Inflammatory macrophage treated with lipopolysaccharide for 1 hour (primary cell): ENCODE measurements around the gene GTF2H4.

Experiments
- DNase-seq, 2 donors: peaks; one replicate each; pipeline ENCODE4 v3.0.0-alpha.2; 2020 to 2022

GTF2H4 gene

DNA sequence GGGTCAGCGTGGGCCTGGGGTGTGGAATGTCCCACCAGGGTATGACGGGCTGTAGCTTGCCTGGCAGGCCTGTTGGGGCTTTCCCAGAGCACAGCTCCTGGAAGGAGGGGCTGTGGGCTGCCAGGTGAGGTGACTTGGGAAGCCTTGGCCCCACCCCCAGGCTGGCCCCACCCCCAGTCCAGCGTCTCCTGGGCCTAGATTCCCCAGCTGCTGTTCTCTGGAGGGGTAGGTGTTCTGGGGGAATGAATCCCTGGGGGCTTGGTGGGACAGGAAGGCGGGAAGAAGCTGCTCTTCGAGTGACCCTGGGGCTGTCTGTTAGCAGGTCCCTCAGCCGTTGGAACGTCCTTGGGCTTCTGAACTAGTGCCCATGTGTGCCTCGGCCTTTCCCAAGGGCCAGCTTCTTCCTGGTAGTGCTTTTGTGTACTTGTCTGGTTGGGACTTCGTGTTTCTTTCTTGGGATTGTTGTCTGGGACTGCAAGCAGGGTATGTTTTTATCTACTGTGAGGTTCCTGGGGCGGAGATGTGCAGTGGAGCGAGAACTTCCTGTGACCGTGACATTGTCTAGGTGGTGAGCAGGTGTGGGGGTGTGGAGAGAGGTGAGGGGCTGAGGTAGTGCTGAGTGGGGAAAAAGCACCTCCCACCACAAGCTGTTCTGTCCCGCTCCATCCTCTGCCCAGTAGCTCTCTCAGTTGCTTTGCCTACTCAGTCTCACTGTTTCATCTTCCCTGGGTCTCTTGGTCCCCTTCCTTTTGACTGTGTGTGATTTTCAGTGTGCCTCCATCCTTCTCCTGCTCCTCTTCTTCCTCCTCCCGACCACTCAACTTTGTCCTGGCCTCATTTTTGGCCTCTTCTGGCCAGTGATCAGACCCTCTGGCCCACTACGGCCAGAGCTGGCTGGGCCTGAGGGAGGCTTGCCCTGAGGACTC lies 25.0 kb upstream of the GTF2H4 start:
- DNase-seq: no peak

DNA sequence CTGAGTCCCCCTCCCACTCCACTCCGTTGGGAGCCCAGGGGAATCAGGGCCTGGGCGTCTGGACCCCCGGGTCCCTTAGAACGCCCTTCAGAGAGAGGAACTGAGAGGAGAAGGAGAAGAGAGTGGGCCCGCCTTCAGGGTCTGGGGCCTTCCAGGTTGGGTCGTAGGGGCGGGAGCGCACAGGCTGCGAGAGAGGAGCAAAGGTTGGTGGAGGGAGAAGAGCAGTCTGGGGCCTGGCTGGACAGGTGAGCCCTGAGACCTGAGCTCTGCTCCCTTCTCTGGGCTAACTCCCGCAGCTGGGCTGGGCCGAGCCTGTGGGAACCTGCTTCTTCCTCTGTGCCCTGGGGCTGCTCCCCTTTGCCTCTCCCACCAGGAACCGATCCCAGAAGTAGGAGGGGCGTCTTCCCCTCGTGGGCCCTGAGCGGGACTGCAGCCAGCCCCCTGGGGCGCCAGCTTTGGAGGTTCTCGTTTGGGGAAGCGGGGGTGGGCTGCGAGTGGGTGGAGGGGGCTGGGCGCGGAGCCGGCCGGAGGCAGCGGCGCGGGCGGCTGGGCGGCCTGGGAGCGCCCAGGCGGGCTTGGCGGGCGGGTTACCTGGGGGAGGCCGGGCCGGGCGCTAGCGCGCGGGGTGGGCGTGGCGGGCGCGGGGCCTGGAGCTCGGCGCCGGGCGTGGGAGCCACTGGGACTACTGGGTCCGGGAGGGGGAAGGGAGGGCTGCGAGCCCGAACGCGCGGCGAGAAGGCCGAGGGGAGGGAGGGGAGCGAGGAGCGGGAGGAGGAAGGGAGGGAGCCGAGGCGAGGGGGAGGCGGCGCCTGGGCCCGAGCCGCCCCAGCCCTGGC lies 24.1 kb upstream of the GTF2H4 start, which contains the start of gene DDR1:
Gene DDR1, plus strand, starts transcription at position 835 of the 836 bp plus-strand sequence. CDS start 4,211 bp downstream, outside the sequence.
- DNase-seq: peak in 1 of 2 donors; percentile 12

DNA sequence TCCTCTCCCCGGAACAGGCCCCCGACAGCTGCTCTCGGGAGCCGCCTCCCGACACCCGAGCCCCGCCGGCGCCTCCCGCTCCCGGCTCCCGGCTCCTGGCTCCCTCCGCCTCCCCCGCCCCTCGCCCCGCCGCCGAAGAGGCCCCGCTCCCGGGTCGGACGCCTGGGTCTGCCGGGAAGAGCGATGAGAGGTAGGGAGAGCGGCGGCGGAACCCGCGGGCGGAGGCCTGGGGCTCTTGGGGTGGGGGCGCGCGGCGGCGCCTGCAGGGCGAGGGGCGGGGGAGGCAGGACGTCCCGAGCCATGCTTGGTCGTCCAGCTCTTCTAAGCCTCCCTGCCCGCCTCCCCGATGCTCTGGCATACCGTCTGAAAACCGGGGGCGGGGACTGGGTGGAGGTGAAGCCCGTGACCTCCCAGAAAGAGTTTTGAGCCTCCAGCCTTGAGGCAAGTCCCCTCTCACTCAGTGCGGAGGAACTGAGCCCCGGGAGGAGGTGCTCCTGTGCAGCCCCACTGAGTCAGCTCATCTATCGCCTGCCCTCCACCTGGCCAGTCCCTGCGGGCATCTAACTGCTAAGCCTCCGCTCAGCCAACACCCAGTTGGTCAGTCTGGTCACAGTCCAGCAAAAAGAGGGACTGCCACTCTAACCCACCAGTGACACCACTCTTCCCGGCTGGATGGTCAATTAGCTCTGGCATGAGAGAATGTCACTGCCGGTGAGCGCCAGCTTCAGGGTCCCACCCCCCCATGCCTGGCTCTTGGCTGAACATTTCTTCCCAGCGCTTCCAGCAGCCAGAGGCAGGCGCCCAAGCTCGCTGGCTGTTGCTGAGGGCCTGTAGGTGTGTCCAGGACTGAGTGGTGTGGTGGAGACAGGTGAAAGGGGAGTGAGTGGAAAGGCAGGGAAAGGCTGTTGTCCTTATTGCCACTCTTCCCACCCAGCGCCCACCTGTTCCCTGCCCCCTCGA lies 23.2 kb upstream of the GTF2H4 start:
- DNase-seq: peak; percentile 13 to 25

DNA sequence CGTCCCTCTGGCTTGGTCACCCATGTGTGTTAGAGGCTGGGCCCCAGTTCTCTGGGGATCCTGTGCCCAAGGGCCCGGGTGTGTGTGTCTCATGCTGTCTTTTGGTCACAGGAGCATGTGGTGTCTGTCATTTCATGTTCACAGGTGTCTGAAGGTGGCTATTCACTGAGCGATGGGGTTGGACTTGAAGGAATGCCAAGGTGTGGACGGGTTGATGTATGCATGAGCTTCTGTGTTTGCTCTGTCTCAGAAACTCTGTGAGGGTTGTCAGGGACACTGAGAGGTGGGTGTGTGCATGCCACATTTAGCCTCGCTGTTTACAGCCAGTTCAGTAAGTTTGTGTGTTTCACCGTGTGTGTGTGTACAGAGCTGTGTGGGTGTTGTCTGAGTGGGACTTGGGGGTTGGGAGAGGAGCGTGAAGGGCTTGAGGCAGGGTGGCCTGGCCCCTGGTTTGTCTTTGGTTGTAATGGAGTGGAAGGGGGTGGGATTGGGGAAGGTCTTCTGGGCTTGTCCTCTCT lies 22.5 kb upstream of the GTF2H4 start:
- no peak for DNase-seq

DNA sequence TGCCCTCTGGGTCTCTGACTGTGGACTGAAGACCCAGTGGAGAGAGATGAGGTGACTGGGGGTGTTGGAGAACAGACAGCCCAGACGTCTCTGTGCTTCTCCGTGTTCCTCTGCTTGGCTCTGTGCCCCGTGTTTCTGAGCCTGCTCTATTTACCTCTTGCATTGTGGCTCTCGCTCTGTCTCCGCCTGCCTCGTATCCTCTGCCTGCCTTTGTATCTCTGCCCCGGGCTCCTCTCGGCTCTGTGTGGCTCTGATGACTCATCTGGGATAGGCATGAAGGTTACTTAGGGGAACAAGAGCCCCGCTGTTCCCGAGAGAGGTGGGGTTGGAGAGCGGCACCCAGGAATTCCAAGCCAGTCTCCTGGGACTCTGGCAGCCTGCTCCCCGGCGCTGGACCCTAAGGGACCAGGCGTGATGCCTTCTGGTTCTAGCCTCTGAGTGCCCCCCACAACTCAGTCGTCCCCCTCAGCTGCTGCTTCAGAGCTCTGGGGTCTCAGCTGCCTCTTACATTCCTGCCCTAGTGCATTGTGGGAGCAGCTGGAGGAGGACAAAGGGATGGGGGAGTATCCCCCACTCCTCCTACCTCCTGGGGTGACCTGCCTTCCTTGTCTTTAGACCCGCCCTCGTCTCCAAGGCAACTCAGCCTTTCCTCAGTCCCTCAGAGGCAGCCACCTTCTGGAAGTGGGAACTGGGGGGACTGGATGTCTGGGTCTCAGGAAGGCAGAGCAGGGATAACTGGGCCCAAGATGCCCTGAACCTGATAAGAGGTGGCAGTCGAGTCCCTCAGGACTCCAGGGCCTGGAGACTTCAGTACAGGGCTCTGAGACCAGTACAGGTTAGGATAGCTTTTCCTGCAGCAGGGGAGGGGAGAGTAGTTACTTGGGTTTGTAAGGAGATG lies 21.8 kb upstream of the GTF2H4 start:
- no peak for DNase-seq

DNA sequence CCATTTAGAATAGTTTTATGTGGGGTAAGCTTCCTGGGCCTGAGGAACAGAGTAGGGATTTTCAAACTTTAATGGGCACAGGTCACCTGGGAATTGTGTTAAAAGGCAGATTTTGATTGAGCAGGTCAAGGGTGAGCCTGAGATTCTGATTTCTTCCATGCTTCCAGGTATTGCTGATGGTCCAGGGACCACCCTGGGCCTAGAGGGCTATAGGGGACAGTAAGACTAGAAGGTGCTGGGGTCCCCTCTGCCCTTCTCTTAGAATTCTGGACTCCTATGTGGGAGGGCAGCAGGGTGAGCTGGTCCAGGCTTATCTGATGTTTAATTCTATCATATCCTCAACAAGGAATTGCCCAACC lies 21.1 kb upstream of the GTF2H4 start:
- DNase-seq: no peak

DNA sequence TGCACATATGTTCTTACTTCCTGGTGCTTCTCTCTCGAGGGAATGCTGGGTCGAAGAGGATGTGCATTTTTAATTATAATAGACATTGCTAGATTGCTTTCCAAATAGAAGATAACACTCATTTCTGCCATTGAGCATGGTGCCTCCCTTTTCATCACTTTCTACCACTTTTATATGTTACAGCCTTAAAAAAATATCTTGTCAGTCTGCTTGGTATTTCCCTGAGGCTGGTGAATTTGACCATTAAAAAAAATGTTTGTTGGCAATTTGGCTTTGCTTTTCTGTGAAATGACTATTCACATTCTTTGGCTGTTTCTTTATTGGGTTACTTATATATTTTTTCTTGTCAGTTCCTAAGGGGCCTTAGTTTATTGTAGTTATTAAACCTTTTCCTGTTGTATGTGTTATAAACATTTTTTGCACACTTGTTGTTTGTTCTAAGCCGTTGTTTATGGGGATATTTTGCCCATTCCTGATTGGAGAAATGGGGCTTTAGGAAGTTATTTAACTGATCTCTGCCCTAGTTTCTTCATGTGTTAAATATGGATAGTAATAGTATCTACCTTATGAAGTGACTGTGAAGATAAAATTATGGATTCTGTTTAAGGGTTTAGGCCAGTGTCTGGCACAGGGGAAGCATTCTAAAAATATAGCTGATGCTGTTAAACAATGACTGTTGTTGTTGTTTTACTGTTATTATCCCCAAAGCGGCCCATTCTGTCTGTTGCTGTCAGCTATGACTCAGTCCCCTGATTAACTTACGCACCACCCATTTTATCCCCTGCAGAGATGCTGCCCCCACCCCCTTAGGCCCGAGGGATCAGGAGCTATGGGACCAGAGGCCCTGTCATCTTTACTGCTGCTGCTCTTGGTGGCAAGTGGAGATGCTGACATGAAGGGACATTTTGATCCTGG lies 19.8 kb upstream of the GTF2H4 start:
- DNase-seq: no peak

DNA sequence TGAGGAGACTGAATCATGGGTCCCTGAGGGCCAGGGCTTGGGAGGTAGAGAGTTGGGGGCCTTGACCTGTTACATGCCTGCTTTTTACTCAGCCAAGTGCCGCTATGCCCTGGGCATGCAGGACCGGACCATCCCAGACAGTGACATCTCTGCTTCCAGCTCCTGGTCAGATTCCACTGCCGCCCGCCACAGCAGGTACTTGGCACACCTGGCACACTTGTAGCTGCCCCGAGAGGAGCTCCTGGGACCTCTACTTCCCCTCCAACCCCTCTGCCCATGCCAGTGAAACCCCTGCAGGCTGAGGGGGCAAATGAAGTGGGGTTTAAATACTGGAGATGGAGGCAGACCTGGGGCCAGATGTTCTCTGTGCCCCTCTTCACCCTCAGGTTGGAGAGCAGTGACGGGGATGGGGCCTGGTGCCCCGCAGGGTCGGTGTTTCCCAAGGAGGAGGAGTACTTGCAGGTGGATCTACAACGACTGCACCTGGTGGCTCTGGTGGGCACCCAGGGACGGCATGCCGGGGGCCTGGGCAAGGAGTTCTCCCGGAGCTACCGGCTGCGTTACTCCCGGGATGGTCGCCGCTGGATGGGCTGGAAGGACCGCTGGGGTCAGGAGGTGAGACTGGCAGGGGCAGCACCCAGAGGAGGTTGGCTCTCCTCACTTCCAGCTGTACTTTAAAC lies 19.1 kb upstream of the GTF2H4 start:
- no peak for DNase-seq

DNA sequence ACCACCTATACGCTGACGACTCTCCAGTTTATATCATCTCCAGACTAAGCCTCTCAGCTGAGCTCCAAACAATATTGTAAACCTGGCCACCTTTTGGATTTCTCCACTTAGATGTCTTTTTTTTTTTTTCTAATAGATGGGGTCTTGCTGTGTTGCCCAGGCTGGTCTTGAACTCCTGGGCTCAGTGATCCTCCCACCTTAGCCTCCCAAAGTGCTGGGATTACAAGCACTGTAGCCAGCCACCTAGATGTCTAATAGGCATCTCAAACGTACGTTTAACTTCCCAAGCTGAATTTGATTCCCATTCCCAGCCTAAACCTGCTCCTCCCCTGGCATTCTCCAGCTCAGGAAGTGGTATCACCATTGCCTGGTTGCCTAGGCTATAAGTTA lies 18.5 kb upstream of the GTF2H4 start:
- no peak for DNase-seq

DNA sequence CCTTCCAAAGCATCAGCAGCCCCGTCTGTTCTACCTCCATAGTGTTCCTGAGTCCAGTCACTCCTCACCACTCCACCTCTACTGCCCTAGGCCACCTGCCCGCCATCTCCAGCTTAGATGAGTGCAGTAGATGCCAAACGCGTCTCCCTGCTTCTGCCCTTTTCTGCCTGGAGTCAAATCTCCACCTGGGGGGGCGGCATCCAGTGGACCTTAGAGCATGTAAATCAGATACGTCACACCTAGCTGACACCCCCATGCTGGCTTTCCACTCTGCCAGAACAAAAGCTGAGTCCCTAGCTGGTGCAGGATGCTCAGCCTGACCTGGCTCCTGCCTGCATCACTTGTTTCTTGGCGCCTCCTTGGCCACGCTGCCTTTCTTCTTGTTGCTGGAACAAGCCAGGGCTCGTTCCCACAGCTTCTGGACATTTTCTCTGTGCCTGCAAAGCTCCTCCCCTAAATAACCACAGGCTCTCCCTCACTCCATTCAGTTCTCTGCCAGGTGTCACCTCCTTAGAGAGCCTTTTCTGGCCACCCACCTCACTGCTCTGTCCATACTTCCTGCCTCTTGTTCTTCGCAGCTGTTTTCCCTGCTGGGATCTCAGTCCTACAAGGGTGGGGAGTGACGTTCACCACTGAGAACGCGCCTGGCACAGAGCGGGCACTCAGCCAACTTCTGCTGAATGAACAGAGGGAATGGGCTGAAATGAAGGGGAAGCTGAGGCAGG lies 17.9 kb upstream of the GTF2H4 start:
- DNase-seq: no peak

DNA sequence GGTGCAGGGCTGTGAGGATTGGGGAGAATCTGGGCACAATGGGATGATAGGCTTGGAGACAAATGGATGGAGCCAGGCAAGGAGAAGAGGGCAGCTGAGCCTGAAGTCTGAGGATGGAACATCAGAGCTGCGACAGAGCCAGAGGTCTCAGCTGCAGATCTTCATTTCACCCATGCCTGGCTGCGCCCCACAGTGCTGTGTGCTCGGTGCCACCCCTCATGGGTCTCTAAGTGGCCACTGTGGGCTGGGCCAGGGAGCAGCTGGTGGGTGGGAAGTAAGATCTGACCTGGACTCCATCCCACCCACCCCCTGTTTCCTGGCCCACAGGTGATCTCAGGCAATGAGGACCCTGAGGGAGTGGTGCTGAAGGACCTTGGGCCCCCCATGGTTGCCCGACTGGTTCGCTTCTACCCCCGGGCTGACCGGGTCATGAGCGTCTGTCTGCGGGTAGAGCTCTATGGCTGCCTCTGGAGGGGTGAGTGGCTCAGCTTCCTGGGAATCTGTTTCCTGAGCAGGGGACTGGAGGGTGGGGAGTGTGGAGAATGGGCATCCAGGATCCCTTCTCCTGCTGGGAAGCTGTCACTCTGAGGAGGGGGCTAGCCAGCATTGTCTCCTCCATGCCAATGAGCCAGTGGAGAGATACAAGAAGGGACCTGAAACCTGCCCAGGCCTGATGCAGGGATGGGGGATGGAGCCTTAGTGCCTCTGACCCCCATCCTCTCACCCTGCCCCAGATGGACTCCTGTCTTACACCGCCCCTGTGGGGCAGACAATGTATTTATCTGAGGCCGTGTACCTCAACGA lies 17.2 kb upstream of the GTF2H4 start:
- DNase-seq: no peak

DNA sequence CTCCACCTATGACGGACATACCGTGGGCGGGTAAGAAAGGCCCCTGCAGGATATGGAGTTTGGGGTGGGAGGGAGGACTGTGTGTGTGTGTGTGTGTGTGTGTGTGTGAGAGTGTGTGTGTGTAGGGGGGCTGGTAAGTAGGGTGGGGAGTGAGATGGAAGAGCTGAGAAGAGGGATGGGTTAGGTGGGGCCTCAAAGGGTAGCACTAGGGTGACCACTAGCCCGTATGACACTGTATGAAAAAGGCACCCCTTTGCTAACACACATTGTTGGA lies 16.6 kb upstream of the GTF2H4 start:
- DNase-seq: no peak

DNA sequence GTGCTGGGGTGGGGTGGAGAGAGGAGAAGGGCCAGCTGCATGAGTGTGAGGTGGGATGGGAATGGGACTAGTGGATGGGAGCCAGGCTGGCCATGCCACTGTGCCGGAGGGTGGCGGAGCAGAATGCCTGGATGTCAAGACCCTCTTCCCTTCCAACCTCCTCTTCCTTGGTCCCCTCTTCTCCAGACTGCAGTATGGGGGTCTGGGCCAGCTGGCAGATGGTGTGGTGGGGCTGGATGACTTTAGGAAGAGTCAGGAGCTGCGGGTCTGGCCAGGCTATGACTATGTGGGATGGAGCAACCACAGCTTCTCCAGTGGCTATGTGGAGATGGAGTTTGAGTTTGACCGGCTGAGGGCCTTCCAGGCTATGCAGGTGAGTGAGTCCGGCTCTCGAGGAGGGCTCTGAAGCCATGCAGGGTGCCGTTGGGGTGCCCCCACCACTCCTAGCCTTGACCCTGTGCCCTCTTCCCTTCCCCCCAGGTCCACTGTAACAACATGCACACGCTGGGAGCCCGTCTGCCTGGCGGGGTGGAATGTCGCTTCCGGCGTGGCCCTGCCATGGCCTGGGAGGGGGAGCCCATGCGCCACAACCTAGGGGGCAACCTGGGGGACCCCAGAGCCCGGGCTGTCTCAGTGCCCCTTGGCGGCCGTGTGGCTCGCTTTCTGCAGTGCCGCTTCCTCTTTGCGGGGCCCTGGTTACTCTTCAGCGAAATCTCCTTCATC lies 16.0 kb upstream of the GTF2H4 start:
- no peak for DNase-seq

DNA sequence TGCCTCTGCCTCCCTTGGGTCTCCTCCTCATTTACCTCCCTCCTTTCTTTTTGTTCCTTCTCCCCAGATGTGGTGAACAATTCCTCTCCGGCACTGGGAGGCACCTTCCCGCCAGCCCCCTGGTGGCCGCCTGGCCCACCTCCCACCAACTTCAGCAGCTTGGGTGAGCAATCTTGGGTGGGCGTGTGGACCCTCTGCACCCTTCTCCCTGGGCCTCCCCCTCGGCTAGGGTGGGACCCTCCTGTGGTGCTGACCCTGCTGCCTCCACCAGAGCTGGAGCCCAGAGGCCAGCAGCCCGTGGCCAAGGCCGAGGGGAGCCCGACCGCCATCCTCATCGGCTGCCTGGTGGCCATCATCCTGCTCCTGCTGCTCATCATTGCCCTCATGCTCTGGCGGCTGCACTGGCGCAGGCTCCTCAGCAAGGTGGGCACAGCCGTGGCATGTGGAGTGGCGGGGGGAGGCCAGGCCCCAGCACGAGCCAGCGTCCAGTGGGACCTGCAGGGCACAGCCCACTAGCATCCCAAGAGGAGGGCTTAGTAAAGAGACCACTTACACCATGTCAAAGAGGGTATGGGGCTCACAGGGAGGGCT lies 14.9 kb upstream of the GTF2H4 start:
- no peak for DNase-seq

DNA sequence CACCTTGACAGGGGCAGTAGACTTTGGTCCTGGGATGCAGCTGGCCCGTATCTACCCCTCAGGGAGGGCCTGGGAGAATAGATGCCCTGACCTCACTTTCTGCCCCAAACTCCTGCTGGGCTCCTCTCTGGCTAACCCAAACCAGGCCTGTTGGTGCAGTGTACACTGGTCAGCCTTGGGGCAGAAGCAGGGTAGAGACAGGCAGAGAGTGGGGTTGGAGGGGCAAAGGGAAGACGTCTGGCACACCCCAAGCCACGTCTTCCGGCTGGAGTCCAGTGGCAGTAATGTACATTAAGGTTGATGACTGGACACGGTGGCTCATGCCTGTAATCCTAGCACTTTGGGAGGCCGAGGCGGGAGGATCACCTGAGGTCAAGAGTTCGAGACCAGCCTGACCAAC lies 14.3 kb upstream of the GTF2H4 start:
- DNase-seq: no peak

DNA sequence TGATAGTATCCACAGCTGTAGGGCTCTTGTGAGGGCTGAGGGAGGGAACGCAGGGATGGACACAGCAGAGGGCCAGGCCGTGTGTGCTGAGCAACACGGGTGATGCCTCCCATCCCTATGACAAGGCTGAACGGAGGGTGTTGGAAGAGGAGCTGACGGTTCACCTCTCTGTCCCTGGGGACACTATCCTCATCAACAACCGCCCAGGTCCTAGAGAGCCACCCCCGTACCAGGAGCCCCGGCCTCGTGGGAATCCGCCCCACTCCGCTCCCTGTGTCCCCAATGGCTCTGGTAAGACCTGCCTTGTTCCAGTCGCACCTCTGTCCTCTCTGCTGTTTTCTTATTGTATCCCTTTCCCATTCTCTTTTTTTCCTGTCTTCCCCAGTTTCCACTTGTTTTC lies 13.6 kb upstream of the GTF2H4 start:
- DNase-seq: no peak

DNA sequence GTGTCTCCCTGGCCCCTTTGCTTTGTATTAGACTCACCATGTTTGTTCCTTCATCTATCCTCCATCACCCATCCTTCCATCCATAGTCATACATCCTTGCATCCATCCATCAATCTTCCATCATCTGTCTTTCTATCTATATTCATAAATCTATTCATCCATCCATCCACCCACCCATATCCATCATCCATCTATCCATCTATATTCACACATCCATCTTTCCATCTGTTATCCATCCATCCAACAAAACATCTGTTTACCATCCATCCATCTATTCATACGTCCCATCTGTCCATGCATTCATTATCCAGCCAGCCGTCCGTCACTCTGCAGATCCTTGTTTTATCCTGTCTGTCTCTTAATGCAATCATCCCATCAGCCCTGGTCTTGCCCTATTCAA lies 13.1 kb upstream of the GTF2H4 start:
- DNase-seq: no peak
